ENCODE results near the gene PLA2G6.

PLA2G6 gene

DNA sequence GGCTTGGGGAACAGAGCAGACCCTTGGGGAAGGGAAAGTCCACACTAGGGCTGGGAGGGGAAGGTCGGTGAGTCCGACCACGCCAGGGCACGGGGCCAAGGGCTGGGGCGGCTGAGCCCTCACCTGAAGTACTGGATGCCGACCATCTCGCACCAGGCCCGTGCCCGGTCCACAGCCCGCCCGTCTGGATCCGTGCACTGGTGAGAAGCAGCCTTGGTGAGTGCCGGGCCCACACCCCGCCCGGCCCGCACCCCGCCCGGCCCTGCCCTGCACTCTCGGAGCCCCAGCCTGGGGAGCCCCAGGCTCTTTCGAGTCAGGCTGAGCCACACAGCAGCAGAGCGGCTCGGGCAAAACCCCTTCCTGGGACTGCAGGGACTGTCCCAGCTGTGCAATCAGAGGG is 69.2 kb downstream of the PLA2G6 start:
- no peak for DNase-seq (ENCODE audit: low read depth in 4 of 4, low spot score in 1 of 4)

- no peak for DNase-seq (ENCODE audit: low read depth in 4 of 4, low spot score in 1 of 4)
Measured at GRCh38 chr22:38111925-38112355, 69.7 kb downstream of the PLA2G6 start.

- no peak for DNase-seq (ENCODE audit: low read depth in 4 of 4, low spot score in 1 of 4)
Measured at GRCh38 chr22:38110863-38111852, 70.5 kb downstream of the PLA2G6 start.

- no peak for DNase-seq (ENCODE audit: low read depth in 4 of 4, low spot score in 1 of 4)
Measured at GRCh38 chr22:38110008-38110862, 71.4 kb downstream of the PLA2G6 start, which contains the start of gene BAIAP2L2. TSS of gene BAIAP2L2 (minus strand) at chr22:38110684. CDS start at chr22:38110525, 159 bp downstream.

DNA sequence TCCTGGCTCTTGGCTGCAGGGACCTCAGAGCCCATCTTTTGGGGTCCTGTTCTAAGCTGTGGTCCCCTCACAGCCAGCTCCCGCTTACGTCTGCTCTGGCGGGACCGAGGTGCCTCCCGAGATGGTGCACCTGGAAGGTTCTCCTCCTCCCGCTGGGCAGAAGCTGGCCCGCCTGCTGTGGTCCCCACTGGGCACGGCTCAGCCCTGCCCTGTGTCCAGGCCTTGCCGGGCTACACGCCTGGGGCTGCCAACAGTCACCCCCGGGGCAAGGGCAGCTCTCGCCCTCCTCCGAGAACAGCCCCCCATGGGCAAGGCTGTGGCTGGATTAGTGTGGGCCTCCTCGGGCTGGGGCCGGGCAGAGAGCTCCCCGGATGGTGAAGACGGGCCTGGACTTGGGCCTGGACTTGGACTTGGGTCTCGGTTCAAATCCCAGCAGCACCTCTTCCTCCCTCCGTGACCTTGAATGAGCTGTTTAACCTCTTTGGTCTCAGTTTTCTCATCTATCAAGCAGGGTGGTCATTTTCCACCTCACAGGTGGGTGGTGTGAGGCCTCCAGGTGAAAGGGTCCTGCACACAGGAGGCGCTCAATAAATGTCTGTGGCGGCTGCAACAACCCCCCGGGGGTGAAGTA is 72.1 kb downstream of the PLA2G6 start:
- DNase-seq (ENCODE audit: low read depth in 4 of 4, low spot score in 1 of 4), result no peak

DNA sequence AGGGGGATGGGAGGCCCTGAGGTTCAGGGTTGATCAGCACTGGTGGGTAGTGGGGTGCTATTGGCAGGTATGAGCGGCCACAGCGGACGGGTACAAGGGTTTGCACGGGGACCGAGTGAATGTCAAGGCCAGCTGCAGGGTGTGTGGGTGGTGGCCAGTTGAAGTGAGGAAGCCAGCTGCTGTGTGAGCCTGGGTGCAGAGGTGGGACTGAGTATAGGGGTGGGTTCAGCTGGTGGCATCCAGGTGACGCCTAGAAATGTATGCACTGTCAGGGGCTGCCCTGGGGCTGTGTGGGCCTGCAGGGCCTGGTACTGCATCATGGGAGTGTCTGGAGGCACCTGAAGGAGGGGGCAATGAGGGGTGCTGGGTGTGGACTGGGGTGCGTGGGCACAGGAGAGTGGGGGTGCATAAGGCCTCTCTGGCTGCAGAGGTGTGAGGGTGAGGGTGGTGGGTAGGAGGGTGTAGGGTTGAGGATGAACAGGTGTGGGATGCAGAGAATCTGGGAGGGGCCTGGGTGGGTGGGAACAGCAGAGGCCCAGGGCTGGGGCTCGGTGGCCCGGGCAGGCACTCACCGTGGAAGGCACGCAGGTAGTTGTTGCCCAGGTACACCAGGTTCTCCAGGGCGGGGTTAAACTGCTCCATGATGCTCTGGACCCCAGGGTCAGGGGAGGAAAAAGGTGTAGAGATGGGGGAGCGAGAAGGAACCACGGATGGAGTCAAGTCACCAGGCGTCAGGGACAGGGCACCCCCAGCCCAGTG is 72.9 kb downstream of the PLA2G6 start:
- DNase-seq (ENCODE audit: low read depth in 4 of 4, low spot score in 1 of 4), result no peak

DNA sequence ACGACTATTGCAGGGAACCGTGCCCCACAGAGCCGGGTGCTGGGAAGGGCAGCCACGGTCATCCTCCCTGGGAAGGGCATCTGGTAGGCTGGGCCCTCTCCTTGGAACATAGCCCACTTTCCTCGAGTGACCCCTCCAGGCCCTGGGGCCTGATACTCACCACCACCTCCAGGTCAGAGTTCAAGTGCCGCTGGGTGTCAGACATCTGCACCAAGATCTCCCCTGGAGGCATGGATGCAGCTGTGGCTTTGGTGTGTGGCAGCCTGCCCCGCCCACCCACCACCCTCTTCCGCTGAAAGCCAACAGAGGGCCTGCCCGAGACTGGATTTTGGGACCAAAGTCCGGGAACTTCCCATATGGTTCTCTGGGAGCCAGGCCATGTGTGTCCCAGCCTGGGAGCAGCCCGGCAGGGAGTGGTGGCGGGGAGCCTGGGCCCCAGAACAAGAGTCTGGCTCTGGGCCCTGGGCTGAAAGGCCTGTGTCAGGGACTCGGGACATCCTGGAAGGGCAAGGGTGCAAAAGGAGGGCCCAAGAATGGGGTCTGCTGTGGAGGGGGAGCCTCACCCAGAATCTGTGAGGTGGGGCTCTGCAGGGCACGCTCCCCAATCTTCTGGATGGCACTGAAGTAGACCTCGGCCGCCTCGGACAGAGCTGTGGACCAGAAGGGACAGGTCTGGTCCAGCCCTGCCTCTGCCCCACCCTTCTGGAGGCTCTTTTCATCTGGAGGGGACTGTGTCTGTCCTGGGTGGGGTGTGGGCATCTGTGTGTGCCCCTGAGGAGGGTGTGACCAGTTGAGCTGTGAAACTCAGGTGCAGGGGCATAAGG is 73.7 kb downstream of the PLA2G6 start:
- DNase-seq (ENCODE audit: low read depth in 4 of 4, low spot score in 1 of 4), result no peak

GRCh38 chr22:38106814-38107578 is 74.6 kb downstream of the PLA2G6 start:
- DNase-seq (ENCODE audit: low read depth in 4 of 4, low spot score in 1 of 4), result no peak

- DNase-seq (ENCODE audit: low read depth in 4 of 4, low spot score in 1 of 4), result no peak
Measured at GRCh38 chr22:38104084-38104483, 77.5 kb downstream of the PLA2G6 start.

GRCh38 chr22:38103641-38104040 is 78.0 kb downstream of the PLA2G6 start:
- DNase-seq (ENCODE audit: low read depth in 4 of 4, low spot score in 1 of 4), result no peak

DNA sequence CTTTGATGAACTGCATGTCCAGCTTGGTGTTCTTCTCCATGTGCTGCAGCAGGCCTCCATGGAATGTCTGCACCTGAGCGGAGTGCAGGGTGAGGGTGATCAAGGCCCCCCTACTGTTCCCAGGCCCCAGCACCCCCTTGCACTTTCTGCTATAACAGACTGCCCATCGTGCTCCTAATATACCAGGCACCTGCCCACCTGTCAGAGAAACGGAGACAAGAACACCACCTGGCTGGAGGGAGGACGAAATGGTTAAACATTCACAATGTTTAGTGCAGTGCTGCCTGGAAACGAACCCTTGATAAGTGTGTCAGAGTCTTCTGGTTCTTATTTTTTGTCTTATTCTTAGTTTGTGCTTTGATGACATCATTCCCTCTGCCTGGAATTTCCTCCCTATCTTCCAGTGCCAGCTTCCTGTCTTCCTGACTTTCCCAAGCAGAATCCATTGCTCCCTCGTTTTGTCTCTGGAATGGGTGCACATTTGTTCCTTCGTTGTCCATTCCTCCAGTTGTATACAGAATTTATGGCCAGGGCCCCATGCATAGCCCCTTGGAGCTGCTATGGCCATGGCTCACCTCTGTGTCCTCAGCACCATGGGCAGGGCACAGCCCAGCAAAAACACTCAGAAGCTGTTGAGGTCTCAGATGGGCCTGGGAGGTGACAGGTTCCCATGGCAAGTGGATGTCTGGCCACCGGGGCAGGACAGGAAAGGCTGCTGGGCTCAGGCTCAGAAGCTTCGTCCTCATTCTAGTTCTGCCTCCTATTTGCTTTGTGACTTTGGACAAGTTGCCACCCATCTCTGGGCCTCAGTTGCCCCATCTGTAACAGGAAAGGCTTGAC is 83.0 kb downstream of the PLA2G6 start:
- DNase-seq (ENCODE audit: low read depth in 4 of 4, low spot score in 1 of 4), result no peak

DNA sequence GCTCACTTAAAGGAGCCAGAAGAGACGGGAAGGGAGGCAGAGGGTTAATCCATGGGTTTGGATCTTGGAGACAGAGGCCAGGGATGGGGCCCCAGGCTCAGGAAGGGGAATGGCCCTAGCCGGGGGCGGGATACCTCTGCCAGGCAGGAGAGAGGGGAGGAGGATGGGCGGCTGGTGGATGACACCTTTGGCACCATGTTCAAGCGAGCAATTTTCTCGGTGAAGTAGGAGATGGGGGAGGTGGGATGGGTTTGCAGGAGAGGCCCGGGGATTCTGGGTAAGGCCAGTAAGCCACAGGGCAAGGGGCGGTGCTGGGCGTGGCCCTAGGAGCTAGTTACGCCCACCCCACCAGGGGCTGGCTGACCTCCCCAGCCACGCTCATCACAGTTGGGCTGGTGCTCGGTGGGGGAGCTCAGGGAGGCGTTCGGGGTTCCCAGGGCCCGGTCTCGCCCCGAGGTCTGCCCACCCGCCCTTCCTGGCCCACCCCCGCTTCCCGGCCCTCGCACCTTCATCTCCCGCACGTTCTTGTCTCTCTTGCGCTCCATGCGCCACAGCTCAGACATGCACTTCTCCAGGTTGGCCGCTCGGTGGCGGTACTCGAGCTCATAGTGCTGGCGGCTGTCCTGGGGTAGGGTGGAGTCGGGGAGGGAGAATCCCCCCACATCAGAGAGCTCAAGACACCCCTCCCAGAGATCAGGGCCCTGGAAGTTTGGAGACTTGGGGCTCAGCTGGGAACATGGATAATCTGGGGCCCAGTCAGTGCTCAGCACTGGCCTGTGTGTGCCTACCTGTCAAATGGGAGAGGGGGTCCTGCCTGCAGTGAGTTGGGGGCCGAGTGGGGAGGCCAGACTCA is 83.8 kb downstream of the PLA2G6 start:
- DNase-seq (ENCODE audit: low read depth in 4 of 4, low spot score in 1 of 4), result no peak

GRCh38 chr22:38097058-38097457 is 84.6 kb downstream of the PLA2G6 start:
- DNase-seq (ENCODE audit: low read depth in 4 of 4, low spot score in 1 of 4), result no peak

GRCh38 chr22:38089474-38089851 is 92.2 kb downstream of the PLA2G6 start:
- DNase-seq (ENCODE audit: low read depth in 4 of 4, low spot score in 1 of 4), result no peak

DNA sequence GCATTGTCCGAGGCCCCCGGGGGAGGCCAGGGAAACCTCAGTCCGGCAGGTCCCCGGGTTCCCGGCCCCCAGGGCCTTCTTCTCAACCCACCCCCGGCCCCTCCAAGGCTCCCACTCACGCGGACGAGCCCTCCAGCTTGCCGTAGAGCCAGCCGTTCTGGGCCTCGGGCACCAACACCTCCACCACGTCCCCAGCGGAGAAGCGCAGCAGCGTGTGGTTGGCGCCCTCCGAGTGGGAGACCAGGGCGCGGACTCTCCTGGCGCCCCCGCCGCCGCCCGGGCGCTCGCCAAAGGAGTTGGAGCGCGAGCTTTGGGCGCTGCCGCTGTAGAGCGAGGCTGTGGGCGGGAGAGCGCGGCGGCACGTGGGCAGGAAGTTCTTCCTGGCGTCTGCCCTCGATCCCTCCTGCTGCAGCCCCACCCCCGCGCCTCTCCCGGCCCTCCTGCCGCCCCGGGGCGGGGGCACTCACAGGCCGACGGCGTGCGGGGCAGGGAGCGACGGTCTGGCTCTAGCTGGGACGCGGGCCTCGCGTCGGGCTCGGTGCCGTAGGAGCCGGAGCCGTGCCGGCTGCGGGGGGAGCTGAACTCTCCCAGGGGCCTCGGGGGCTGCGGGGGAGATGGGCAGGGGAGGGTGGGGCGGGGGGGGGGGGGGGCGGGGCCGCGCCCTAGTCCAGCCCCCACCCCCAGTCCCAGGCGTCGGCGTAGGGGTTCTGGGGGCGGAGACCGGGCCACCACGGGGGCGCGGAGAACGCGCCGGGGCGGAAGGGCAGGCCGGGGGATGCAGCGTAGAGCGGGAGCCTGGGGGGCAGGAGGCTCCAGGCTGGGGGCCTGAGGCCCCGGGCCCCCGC is 92.8 kb downstream of the PLA2G6 start:
- no peak for DNase-seq (ENCODE audit: low read depth in 4 of 4, low spot score in 1 of 4)

- no peak for DNase-seq (ENCODE audit: low read depth in 4 of 4, low spot score in 1 of 4)
Measured at GRCh38 chr22:38087855-38088254, 93.8 kb downstream of the PLA2G6 start.
